Body of pancreas (tissue), 4 donors: ENCODE data around the gene SCN7A.

Source experiments
- POLR2A ChIP-seq, 3 donors: fragments of 450-650 bp; IDR thresholded peaks; one replicate each; pipeline ENCODE4 v1.6.1; 2016; ENCODE audit warnings: antibody characterized with exemption in 3 of 3, mild to moderate bottlenecking in 2 of 3
- TF ChIP-seq, protein P1 (sequence below), 7 experiments: fragments of 450-650 bp in 4 of 7; fragments of 200-600 bp in 3 of 7; sonication (generic) in 3 of 7; IDR thresholded peaks; one replicate each; pipeline ENCODE4 v1.5.1; 2016 to 2019; ENCODE audit warnings: antibody characterized with exemption in 7 of 7

DNA sequence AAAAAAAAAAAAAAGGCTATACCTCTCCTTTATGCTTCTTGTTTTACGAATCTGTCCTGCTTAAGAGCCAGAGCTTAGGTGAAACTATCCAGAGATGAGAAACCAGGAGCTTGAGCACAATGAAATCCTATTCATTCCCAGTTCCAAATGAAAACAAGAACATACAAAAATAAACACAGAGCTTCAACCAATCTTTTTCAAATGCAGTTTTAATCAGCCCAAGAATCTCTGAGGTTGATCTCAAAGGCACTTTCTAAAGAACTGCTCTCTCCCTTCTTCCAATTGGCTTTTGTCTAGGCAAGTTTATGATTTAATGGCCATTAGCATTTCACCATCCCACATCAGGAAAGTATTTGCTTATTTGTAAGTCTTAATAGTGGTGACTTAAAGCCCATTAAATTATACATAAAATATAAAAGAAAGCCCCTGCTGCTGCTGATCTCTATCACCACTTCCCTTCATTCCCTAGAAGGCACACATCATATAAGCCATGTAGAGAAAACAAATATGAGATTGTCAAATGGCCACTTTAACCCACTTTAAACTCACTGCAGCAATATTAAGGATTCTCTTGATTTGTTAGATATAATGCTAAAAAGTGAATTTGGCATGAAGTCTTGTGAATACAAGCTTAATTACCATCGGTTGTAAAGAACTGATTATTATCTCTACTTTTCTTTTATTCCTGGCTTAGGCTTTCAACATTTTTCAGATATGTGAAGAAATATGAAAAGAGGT is 89.0 kb downstream of the SCN7A start:
- TF ChIP-seq, protein P1, sequence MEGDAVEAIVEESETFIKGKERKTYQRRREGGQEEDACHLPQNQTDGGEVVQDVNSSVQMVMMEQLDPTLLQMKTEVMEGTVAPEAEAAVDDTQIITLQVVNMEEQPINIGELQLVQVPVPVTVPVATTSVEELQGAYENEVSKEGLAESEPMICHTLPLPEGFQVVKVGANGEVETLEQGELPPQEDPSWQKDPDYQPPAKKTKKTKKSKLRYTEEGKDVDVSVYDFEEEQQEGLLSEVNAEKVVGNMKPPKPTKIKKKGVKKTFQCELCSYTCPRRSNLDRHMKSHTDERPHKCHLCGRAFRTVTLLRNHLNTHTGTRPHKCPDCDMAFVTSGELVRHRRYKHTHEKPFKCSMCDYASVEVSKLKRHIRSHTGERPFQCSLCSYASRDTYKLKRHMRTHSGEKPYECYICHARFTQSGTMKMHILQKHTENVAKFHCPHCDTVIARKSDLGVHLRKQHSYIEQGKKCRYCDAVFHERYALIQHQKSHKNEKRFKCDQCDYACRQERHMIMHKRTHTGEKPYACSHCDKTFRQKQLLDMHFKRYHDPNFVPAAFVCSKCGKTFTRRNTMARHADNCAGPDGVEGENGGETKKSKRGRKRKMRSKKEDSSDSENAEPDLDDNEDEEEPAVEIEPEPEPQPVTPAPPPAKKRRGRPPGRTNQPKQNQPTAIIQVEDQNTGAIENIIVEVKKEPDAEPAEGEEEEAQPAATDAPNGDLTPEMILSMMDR (IDR thresholded peaks at IDR 0.05): no peak
- TF ChIP-seq POLR2A (IDR thresholded peaks at IDR 0.05): no peak
